ENCODE results near the gene ERLIN1.
"Not testable (repeated sequence)": the region's sequence is repeated elsewhere in the genome, so short reads cannot be mapped to it uniquely, and the experiment has no call there.

Gene ERLIN1

GRCh38 chr10:100133801-100134200 is 52.0 kb downstream of the ERLIN1 start:
- no peak for DNase-seq (ENCODE audit: low spot score)

GRCh38 chr10:100132427-100132826 is 53.4 kb downstream of the ERLIN1 start:
- no peak for DNase-seq (ENCODE audit: low spot score)

- no peak for DNase-seq (ENCODE audit: low spot score)
These were observed 54.3 kb downstream of the ERLIN1 start for GRCh38 chr10:100131571-100131970.

- DNase-seq (ENCODE audit: low spot score) = no peak
These were observed 55.0 kb downstream of the ERLIN1 start for GRCh38 chr10:100130831-100131230.

- no peak for DNase-seq (ENCODE audit: low spot score)
These were observed 56.4 kb downstream of the ERLIN1 start for GRCh38 chr10:100129424-100129823.

GRCh38 chr10:100128951-100129350 is 56.9 kb downstream of the ERLIN1 start:
- no peak for DNase-seq (ENCODE audit: low spot score)

GRCh38 chr10:100125335-100125734 is 60.5 kb downstream of the ERLIN1 start:
- DNase-seq (ENCODE audit: low spot score) = not testable (repeated sequence)

- no peak for DNase-seq (ENCODE audit: low spot score)
These were observed 61.7 kb downstream of the ERLIN1 start for GRCh38 chr10:100124097-100124496.

GRCh38 chr10:100122780-100123179 is 63.0 kb downstream of the ERLIN1 start:
- no peak for DNase-seq (ENCODE audit: low spot score)

- no peak for DNase-seq (ENCODE audit: low spot score)
These were observed 65.3 kb downstream of the ERLIN1 start for GRCh38 chr10:100120550-100120949.

GRCh38 chr10:100119726-100120125 is 66.1 kb downstream of the ERLIN1 start:
- no peak for DNase-seq (ENCODE audit: low spot score)

GRCh38 chr10:100114976-100115770 is 70.7 kb downstream of the ERLIN1 start:
- no peak for DNase-seq (ENCODE audit: low spot score)

GRCh38 chr10:100114460-100114859 is 71.4 kb downstream of the ERLIN1 start:
- DNase-seq (ENCODE audit: low spot score) = no peak

GRCh38 chr10:100109670-100110069 is 76.2 kb downstream of the ERLIN1 start:
- no peak for DNase-seq (ENCODE audit: low spot score)

GRCh38 chr10:100106865-100107264 is 79.0 kb downstream of the ERLIN1 start:
- DNase-seq (ENCODE audit: low spot score) = no peak

GRCh38 chr10:100104300-100104699 is 81.5 kb downstream of the ERLIN1 start:
- no peak for DNase-seq (ENCODE audit: low spot score)

- DNase-seq (ENCODE audit: low spot score) = no peak
These were observed 82.2 kb downstream of the ERLIN1 start for GRCh38 chr10:100103581-100103980.

- no peak for DNase-seq (ENCODE audit: low spot score)
These were observed 84.4 kb downstream of the ERLIN1 start for GRCh38 chr10:100101192-100102076.

- DNase-seq (ENCODE audit: low spot score) = no peak
These were observed 85.1 kb downstream of the ERLIN1 start for GRCh38 chr10:100100651-100101184.
